C4-2B (cell line): ENCODE results near the gene MSN.
A peak's percentile ranks its signal among the peaks of the same experiment; 100 is the strongest.

Source experiments
- H3K27ac ChIP-seq: fragments of 450-650 bp; 2 replicates; pipeline ENCODE4 v1.5.1; 2017
- ZFX ChIP-seq: fragments of 450-650 bp; IDR thresholded peaks from 2 replicates; pipeline ENCODE4 v1.6.1; 2017
- TF ChIP-seq, protein P1 (sequence below): fragments of 450-650 bp; conservative IDR thresholded peaks from 2 replicates; pipeline ENCODE4 v1.5.1; 2017; ENCODE audit warnings: mild to moderate bottlenecking

The MSN gene

DNA sequence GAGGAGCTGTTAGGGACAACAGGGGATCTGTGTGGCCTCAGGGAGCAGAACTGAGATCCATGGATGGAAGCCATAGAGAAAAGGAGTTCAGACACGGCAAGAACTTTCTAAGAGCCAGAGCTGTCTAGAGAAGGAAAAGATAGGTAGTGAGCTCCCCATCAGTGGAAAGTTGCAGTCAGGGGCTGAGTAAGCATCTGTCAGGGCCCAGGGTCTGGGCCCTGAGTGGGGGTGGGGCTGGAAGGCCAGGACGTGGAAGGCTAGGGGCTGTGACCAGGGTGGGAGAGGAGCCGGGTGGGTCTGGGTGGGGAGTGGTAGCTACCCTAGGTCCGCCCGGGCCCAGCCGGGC lies 324 bp upstream of the MSN start:
- H3K27ac ChIP-seq, result peak overlapping the region; percentile 69
- TF ChIP-seq ZFX, result 0 out of 2 replicates have a peak, but pooled peaks have one; percentile 33
- TF ChIP-seq, protein P1, sequence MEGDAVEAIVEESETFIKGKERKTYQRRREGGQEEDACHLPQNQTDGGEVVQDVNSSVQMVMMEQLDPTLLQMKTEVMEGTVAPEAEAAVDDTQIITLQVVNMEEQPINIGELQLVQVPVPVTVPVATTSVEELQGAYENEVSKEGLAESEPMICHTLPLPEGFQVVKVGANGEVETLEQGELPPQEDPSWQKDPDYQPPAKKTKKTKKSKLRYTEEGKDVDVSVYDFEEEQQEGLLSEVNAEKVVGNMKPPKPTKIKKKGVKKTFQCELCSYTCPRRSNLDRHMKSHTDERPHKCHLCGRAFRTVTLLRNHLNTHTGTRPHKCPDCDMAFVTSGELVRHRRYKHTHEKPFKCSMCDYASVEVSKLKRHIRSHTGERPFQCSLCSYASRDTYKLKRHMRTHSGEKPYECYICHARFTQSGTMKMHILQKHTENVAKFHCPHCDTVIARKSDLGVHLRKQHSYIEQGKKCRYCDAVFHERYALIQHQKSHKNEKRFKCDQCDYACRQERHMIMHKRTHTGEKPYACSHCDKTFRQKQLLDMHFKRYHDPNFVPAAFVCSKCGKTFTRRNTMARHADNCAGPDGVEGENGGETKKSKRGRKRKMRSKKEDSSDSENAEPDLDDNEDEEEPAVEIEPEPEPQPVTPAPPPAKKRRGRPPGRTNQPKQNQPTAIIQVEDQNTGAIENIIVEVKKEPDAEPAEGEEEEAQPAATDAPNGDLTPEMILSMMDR, result no peak

DNA sequence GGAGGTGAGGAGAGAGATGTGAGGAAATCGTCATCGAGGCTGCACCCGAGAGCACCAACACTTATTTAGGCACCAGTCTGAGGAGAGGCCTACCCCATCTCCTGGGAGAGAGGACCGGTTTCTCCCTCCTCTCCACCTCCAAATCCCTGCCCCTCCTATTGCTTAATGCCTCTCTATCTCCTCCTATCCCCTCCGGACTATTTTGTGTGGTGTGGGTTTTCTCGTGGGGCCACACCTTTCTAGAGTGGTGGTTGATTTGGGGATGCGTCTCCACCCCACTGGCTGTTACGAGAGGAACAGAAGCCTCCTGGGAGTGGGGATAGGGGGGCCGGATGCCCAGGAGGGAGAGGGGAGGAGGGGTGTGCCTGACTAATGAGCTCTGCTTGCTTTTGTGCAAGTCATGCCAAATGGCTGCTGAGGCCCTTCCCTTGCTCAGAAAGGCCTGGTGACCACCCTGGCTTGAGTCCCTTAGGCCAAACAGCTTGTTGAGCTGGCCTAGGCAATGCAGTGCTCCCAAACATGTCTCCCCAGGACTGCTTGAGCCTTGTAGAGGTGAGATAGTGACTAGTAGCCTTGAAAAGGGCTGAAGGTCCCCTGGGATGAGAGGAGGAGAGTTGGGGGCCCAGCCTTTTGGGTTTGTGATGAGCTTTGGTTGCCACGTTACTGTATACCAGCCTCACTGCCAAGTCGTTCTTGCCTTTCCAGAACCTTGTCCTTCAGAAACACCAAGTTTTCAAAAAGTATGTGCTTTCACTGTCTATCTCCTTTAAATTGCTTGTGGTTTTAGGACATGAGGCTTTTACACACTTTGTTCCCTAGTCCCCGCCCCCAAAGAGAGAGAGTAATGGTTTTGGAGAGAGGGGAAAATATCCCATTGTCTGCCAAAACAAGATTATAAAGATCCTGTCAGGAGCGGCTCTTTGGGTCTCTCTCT lies 1.2 kb downstream of the MSN start:
- TF ChIP-seq ZFX, result no peak
- TF ChIP-seq, protein P1, result no peak
- no peak overlapping the region; the same call in 1 of the 2 replicates for H3K27ac ChIP-seq

DNA sequence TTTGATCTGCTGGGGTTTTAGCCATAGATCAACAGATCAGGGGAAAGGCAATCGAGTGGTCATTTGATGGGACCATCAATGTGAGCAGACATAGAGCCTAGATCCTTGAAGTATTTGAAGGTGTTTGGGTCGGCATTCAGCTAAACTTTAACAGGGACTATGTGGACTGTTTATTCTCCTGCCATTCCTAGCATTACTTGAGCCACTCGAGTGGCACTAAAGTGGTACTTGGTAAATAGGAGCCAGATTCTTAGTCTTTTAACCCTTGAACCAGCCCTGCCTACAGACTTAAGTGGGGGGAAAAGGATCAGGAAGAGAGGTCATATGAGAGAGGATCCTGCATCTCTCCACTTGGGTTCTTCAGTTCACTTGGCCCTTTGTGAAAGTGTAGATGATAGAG lies 3.8 kb downstream of the MSN start:
- H3K27ac ChIP-seq, result no peak overlapping the region
- TF ChIP-seq, protein P1, result no peak
- TF ChIP-seq ZFX, result no peak

DNA sequence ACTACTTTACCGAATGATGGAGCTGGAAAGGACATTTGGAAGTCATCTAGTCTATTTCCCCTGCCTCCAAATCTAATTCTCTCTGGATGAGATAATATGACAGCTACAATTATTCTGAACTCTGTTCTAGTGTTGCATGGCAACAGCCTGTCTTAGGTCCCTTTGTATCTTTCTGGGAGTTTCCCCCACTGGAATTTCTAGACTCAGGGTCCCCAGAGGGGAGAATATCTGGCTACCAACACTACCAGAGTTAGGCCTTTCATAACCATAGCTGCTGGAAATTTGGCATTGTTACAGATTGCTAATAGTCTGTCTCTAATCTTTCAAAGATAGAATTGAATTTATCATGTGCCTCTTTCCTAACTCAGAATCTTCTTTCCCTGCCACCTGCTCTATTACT lies 4.5 kb downstream of the MSN start:
- TF ChIP-seq, protein P1, result no peak
- TF ChIP-seq ZFX, result no peak
- no peak overlapping the region for H3K27ac ChIP-seq

DNA sequence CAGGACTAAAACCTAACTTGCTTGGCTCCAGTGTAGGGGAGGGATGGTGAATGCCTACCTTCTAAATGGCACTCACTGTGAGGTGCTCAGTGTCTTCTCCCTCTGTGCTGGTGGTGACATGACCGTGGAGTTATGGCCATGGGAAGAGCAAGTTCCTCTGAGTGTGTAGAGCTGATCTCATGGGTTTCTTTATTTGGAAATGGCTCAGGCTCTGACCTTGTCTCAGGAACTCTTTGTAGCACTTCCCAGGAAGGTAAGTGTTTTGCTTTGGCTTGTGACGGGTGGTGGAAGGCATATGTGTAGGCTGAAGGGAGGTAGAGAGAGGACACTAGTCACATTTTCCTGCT lies 6.4 kb downstream of the MSN start:
- TF ChIP-seq, protein P1, result no peak
- no peak for TF ChIP-seq ZFX
- H3K27ac ChIP-seq, result no peak overlapping the region

DNA sequence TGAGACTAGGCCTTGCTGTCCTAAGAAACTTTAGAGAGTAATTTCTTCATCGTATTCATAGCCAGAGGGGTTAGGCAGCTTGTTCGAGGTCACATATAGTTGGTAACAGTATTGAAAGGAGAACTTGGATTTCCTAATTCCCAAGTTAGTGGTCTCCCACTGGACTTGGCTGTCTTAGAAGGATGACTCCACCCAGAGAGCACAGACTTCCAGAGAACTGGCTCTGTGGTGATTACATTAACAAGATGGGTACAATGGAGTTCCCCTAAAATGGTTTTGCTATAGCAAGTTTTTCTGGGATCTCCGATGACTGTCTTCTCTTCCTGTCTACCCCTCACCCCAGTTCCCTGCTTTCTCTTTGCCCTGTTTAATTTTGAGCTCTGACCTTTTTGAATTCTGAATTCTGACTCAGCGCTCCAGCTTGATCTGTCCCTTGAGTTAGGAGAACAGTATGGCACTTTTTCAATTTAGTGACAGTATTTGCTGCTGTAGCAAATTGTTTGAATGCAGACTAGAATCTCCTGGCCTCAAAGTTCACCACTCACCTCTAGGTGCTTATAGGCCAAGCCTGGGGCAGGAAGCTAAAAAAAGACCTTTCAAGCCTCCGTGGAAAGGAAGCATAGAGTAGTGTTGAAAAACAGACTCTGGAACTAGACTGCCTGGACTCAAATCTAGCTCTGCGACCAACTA lies 6.9 kb downstream of the MSN start:
- H3K27ac ChIP-seq, result no peak overlapping the region
- no peak for TF ChIP-seq ZFX
- TF ChIP-seq, protein P1, result no peak

DNA sequence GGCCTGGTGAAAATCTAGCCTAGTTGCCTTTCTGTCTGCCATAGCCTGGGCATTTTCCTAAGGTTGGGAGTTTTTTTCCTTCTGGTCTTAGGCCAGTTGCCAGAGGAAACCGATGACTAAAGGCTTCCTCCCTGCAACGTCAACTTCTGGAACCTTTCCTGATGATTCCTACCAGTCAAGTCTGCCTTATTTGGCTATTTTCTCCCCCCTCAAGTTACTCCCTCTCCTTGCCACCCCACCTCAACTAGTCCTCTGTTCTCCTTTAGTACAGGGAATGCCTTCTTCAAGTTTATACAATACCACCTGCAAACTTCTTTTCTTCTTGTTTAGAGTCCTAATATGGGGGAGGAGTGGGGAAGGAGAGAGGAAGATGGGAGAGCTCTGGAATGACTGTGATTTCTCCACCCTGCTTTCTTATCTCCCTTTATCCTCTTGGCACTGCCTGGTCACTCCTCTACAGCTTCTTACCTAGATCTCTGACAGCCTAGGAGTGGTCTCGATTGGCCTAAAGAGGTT lies 10.6 kb downstream of the MSN start:
- H3K27ac ChIP-seq, result no peak overlapping the region
- TF ChIP-seq, protein P1, result no peak
- no peak for TF ChIP-seq ZFX
